ENCODE results near the gene KCNJ6. TPM values are rescaled to one million over a fixed set of nuclear protein-coding genes. Genes with fewer than 3 reads are reported as not detected.

Gene KCNJ6
- total RNA-seq, 1 experiment from 2014 or later = 0.05 TPM

GRCh38 chr21:37684547-37684946 lies 231.7 kb downstream of the KCNJ6 start:
- no peak overlapping the region for H3K27ac Mint-ChIP-seq (ENCODE audit: unreplicated experiment)
- no peak for DNase-seq
- no peaks in the 10 kb centered on the region for H3K36me3 Mint-ChIP-seq (ENCODE audit: insufficient read depth, unreplicated experiment)
- CTCF ChIA-PET = no interaction called here
- no TSS peak for BruUV-seq (replicated peaks)
- H3K4me3 Mint-ChIP-seq (ENCODE audit: low read depth, unreplicated experiment) = no peak overlapping the region
- intact Hi-C loops (cut with micrococcal nuclease; ENCODE audit: unreplicated experiment) = no loop called here
- peaks cover 1% of the 10 kb centered on the region for H3K9me3 Mint-ChIP-seq (ENCODE audit: low read depth, unreplicated experiment)
- TF ChIP-seq, protein P1, sequence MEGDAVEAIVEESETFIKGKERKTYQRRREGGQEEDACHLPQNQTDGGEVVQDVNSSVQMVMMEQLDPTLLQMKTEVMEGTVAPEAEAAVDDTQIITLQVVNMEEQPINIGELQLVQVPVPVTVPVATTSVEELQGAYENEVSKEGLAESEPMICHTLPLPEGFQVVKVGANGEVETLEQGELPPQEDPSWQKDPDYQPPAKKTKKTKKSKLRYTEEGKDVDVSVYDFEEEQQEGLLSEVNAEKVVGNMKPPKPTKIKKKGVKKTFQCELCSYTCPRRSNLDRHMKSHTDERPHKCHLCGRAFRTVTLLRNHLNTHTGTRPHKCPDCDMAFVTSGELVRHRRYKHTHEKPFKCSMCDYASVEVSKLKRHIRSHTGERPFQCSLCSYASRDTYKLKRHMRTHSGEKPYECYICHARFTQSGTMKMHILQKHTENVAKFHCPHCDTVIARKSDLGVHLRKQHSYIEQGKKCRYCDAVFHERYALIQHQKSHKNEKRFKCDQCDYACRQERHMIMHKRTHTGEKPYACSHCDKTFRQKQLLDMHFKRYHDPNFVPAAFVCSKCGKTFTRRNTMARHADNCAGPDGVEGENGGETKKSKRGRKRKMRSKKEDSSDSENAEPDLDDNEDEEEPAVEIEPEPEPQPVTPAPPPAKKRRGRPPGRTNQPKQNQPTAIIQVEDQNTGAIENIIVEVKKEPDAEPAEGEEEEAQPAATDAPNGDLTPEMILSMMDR (IDR thresholded peaks at IDR 0.05; ENCODE audit: unreplicated experiment) = no peak
- H3K4me1 Mint-ChIP-seq (ENCODE audit: low read depth, unreplicated experiment) = no peaks in the 10 kb centered on the region
- H3K27me3 Mint-ChIP-seq (ENCODE audit: unreplicated experiment) = peaks cover 29% of the 10 kb centered on the region

DNA sequence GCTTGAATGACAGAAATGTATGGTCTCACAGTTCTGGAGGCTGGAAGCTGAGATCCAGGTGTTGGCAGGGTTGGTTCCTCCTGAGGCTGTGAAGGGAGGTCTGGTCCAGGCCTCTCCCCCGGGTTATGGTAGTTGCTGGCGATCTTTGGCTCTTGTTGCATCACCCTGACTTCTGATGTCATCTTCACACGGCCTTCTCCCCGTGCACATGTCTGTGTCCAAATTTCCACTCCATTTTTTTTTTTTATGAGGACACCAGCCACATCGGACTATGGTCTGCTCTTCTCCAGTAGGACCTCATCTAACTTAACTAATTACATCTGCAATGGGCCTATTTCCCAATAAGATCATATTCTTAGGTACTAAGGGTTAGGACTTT lies 232.2 kb downstream of the KCNJ6 start:
- no peak overlapping the region for H3K4me3 Mint-ChIP-seq (ENCODE audit: low read depth, unreplicated experiment)
- no peak overlapping the region for H3K27ac Mint-ChIP-seq (ENCODE audit: unreplicated experiment)
- H3K4me1 Mint-ChIP-seq (ENCODE audit: low read depth, unreplicated experiment) = no peaks in the 10 kb centered on the region
- DNase-seq = no peak
- H3K27me3 Mint-ChIP-seq (ENCODE audit: unreplicated experiment) = peaks cover 25% of the 10 kb centered on the region
- CTCF ChIA-PET = no interaction called here
- no peaks in the 10 kb centered on the region for H3K36me3 Mint-ChIP-seq (ENCODE audit: insufficient read depth, unreplicated experiment)
- no peaks in the 10 kb centered on the region for H3K9me3 Mint-ChIP-seq (ENCODE audit: low read depth, unreplicated experiment)
- TF ChIP-seq, protein P1 (IDR thresholded peaks at IDR 0.05; ENCODE audit: unreplicated experiment) = no peak
- no TSS peak for BruUV-seq (replicated peaks)
- intact Hi-C loops (cut with micrococcal nuclease; ENCODE audit: unreplicated experiment) = no loop called here

DNA sequence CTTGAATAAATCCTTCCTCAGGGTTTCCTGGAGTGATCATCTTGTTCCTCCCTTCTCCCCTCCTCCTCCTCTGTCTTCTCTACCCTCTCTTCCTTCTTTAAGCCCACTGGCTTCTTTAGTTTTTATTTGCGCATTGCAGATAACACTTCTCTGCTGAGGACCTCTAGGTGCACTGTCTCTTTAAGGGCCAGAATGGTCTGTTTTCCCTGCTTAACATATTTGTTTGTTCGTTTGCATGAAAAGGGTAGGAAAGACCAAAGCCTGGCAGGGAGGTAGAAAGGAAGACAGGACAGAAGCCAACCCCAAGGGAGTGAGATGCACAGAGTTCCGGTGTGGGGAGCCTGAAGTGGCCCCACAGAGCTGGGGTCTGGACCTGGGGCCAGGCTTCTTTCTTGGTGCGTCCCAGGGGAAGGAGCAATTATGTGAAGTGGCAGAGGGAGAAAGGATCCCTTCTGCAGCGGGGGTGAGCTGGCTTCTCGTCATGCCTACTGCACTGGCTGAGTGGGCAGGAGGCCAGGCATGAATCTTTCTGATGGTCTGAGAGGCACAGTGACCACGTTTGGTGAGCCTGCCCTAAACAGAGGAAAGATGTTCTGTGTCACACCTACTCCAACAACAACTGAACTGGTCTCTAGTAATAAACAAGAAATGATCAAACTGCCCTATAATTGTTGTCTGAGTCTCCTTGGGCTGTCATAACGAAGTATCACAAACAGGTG lies 232.7 kb downstream of the KCNJ6 start:
- intact Hi-C loops (cut with micrococcal nuclease; ENCODE audit: unreplicated experiment) = no loop called here
- DNase-seq = no peak
- no TSS peak for BruUV-seq (replicated peaks)
- CTCF ChIA-PET = no interaction called here
- TF ChIP-seq, protein P1 (IDR thresholded peaks at IDR 0.05; ENCODE audit: unreplicated experiment) = no peak
- Mint-ChIP-seq H3K36me3 (ENCODE audit: insufficient read depth, unreplicated experiment) (no peaks in the 10 kb centered on the region), H3K27ac (ENCODE audit: unreplicated experiment) (no peak overlapping the region), H3K4me1 (ENCODE audit: low read depth, unreplicated experiment) (no peaks in the 10 kb centered on the region), H3K9me3 (ENCODE audit: low read depth, unreplicated experiment) (no peaks in the 10 kb centered on the region), H3K4me3 (ENCODE audit: low read depth, unreplicated experiment) (no peak overlapping the region), H3K27me3 (ENCODE audit: unreplicated experiment) (peaks cover 26% of the 10 kb centered on the region)

GRCh38 chr21:37682966-37683365 lies 233.3 kb downstream of the KCNJ6 start:
- no peaks in the 10 kb centered on the region for H3K4me1 Mint-ChIP-seq (ENCODE audit: low read depth, unreplicated experiment)
- no peak for DNase-seq
- TF ChIP-seq, protein P1 (IDR thresholded peaks at IDR 0.05; ENCODE audit: unreplicated experiment) = no peak
- intact Hi-C loops (cut with micrococcal nuclease; ENCODE audit: unreplicated experiment) = no loop called here
- H3K9me3 Mint-ChIP-seq (ENCODE audit: low read depth, unreplicated experiment) = no peaks in the 10 kb centered on the region
- H3K4me3 Mint-ChIP-seq (ENCODE audit: low read depth, unreplicated experiment) = no peak overlapping the region
- CTCF ChIA-PET = no interaction called here
- H3K36me3 Mint-ChIP-seq (ENCODE audit: insufficient read depth, unreplicated experiment) = no peaks in the 10 kb centered on the region
- H3K27me3 Mint-ChIP-seq (ENCODE audit: unreplicated experiment) = peaks cover 32% of the 10 kb centered on the region
- no TSS peak for BruUV-seq (replicated peaks)
- no peak overlapping the region for H3K27ac Mint-ChIP-seq (ENCODE audit: unreplicated experiment)
